Psoas muscle (tissue), 8 donors: Measurements from ENCODE around the gene RTP5. TPM values are rescaled to one million over a fixed set of nuclear protein-coding genes. Genes with fewer than 3 reads are reported as not detected.

Source experiments
- ATAC-seq, 4 donors: fragments of 200-7000 bp; cut with Tn5 transposase; one replicate each; pipeline ENCODE4 v1.9.1; 2020; ENCODE audit warnings: moderate library complexity in 3 of 4, mild to moderate bottlenecking in 2 of 4
- DNase-seq, 2 donors: peaks; one replicate each; pipeline ENCODE4 v3.0.0-alpha.2; 2020
- H3K27ac ChIP-seq: fragments of 200-600 bp; one replicate; pipeline ENCODE4 v1.8.0; 2022
- H3K27me3 ChIP-seq, 3 donors: fragments of 200-600 bp in 1 of 3; one replicate each; pipeline versions ENCODE4 v1.6.1 to v1.8.0; 2013 to 2022; ENCODE audit warnings: low read length in 2 of 3, mild to moderate bottlenecking in 2 of 3, moderate library complexity in 1 of 3; ENCODE audit not compliant: insufficient read depth in 3 of 3
- H3K36me3 ChIP-seq, 2 donors: fragments of 200-600 bp in 1 of 2; one replicate each; pipeline versions ENCODE4 v1.6.1 to v1.8.0; 2013 to 2022; ENCODE audit warnings: low read depth in 1 of 2, mild to moderate bottlenecking in 1 of 2, moderate library complexity in 1 of 2; ENCODE audit not compliant: insufficient read depth in 1 of 2
- H3K4me1 ChIP-seq: fragments of 200-600 bp; one replicate; pipeline ENCODE4 v1.8.0; 2022
- H3K4me3 ChIP-seq: fragments of 200-600 bp; one replicate; pipeline ENCODE4 v1.8.0; 2022; ENCODE audit warnings: mild to moderate bottlenecking
- H3K9me3 ChIP-seq: fragments of 200-600 bp; one replicate; pipeline ENCODE4 v1.8.0; 2022
- WGBS, 3 donors: extraction: QIAGEN DNeasy Blood & Tissue Kit; methylation state at CpG; one replicate each; pipeline versions ENCODE4 v1.1.6 to v1.1.7; 2013; 5-methylcytosine and 5-hydroxymethylcytosine counted together
- intact Hi-C, 2 donors: fragments of 100-400 bp; cut with DNase I; formaldehyde crosslinking; loops; one replicate each; pipeline versions ENCODE4 v1.11.0 to v1.14.2; 2022
- polyA plus RNA-seq, 3 donors: library from polyadenylated mRNA; stranded (reverse); fragments of 200-250 nt; gene quantifications; one replicate each; pipeline ENCODE4 v1.2.3, GENCODE V29; 2013
- total RNA-seq, 4 donors: library from RNA; stranded (reverse); fragmentation: NEBNext Ultra II Directional in 2 of 4; extraction: Animal tissue kit (Norgen Biotek cat#: 25700) in 2 of 4; gene quantifications; one replicate each; pipeline versions ENCODE4 v1.2.1 to v1.2.4, GENCODE V29; 2021 to 2023
- TF ChIP-seq, protein P1 (sequence below): fragments of 200-600 bp; IDR thresholded peaks from one replicate; pipeline ENCODE4 v1.8.0; 2022; ENCODE audit warnings: antibody characterized with exemption
- donor health status: healthy with polysubstance abuse.
- donor health status: DM: no; HTN: no; CAD: no; lungs with moderate emphysema.
- donor health status: Bipolar disorder and iron deficiency.
- donor health status: healthy.
- donor health status: DM: yes; HTN: yes; CAD: no.
- donor health status: DM: no; HTN: no; CAD: no.
- donor health status: DM: no; HTN: no; CAD: no.
- donor health status: DM: yes; HTN: yes; CAD: no.

The RTP5 gene
- total and polyA plus RNA-seq, 7 donors: 0.01 TPM; not detected in 6

DNA sequence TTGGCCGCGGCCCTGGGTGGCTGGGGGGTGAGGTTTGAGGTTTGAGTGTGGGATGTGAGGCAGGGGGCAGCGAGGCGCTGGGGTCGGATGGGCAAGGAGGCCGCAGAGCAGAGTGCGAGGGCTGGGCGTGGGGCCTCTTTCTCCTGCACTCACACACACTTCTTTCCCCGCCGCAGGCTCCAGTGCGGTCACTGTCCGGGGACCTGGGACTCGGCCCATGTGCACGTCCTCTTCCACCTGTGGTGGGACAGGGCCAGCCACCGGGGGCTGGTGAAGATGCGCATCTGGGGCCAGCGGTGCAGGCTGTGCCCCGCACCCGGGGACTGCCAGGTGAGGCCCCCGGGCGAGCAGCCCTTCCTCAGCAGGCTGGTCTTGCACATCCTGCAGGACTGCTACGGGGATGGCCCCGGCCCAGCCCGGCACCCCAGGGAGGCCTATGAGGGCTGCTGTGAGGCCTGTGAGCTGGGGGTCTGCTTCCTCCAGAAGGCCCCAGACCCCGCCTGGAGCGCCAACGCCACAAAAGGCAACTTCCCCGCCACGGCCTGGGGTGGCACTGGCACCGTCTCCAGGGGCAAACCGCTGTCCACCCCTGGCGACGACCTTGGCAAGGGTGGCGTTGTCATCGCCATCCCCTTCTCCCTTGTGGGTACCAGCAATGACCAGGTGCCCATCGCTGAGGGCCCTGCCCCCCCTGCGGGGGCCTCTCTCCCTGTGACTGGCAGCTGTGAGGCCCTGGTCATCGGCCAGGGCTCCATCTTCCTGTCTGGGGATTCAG is 2.2 kb downstream of the RTP5 start:
- no peaks in the 10 kb centered on the region for H3K36me3 ChIP-seq
- no peaks in the 10 kb centered on the region for H3K4me1 ChIP-seq
- peaks cover 0 to 27% (median 8%) of the 10 kb centered on the region in 3 donors for H3K27me3 ChIP-seq
- DNase-seq (peak; percentile 10 to 45), ATAC-seq (no peak)
- H3K4me3 ChIP-seq: no peak overlapping the region
- H3K27ac ChIP-seq: no peak overlapping the region
- H3K9me3 ChIP-seq: no peaks in the 10 kb centered on the region
- intact Hi-C loops: no loop called here
- 81 to 88% (median 88%) methylated on average over 28 to 38 of the region's 38 CpGs for WGBS, 3 donors
- TF ChIP-seq, protein P1, sequence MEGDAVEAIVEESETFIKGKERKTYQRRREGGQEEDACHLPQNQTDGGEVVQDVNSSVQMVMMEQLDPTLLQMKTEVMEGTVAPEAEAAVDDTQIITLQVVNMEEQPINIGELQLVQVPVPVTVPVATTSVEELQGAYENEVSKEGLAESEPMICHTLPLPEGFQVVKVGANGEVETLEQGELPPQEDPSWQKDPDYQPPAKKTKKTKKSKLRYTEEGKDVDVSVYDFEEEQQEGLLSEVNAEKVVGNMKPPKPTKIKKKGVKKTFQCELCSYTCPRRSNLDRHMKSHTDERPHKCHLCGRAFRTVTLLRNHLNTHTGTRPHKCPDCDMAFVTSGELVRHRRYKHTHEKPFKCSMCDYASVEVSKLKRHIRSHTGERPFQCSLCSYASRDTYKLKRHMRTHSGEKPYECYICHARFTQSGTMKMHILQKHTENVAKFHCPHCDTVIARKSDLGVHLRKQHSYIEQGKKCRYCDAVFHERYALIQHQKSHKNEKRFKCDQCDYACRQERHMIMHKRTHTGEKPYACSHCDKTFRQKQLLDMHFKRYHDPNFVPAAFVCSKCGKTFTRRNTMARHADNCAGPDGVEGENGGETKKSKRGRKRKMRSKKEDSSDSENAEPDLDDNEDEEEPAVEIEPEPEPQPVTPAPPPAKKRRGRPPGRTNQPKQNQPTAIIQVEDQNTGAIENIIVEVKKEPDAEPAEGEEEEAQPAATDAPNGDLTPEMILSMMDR: no peak

DNA sequence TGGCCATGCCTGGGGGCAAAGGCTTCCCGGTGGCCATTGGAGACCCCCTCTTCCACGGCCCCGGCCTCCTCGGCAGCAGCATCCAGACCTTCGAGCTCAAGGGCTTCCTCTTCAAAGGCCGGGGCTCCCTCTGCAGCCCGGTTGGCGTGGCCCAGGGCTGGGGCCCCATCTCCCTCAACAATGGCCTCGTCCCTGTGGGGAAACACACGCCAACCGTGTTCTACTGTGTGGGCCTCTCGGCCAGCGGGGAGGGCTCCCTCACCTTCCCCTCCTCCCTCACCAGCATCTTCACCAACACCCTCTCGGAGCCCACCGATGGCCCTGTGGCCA is 2.7 kb downstream of the RTP5 start:
- TF ChIP-seq, protein P1: no peak
- intact Hi-C loops: no loop called here
- no peak for ATAC-seq
- Histone ChIP-seq H3K4me3 (no peak overlapping the region), H3K36me3 (no peaks in the 10 kb centered on the region), H3K27ac (no peak overlapping the region), H3K27me3 (peaks cover 0 to 21% (median 3%) of the 10 kb centered on the region in 3 donors), H3K9me3 (no peaks in the 10 kb centered on the region), H3K4me1 (no peaks in the 10 kb centered on the region)
- DNase-seq: peak in 1 of 2 donors; percentile 2
- 83 to 88% (median 86%) methylated on average over 13 to 15 of the region's 15 CpGs for WGBS, 3 donors

DNA sequence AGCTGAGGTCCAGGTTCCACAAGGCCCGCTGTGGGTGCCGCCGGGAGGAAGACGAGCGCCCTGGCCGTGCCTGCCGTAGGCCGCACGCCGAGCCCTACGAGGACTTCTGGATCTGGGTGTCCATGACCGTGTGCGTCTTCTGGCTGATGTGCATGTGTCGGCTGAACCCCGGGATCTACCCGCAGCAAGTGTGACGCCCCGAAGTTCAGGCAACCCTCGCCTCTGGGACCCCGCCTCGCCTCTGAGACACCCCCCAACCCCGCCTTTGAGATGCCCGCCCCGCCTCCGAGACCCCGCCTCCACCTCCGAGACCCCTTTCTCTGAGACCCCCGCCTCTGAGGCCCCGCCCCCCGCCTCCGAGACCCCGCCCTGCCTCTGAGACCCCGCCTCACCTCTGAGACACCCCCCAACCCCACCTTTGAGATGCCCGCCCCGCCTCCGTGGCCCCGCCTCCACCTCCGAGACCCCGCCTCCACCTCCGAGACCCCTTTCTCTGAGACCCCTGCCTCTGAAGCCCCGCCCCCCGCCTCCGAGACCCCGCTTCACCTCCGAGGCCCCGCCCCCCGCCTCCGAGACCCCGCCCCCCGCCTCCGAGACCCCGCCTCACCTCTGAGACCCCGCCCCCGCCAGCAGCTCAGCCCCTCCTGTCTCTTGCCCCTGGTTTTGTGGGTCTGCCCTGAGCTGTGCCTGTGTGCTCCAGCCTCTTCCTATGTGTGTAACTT is 3.7 kb downstream of the RTP5 start:
- no peaks in the 10 kb centered on the region for H3K4me1 ChIP-seq
- TF ChIP-seq, protein P1: no peak
- H3K27me3 ChIP-seq: peaks cover 0 to 13% (median 2%) of the 10 kb centered on the region in 3 donors
- DNase-seq: peak in 1 of 2 donors; percentile 14
- H3K27ac ChIP-seq: no peak overlapping the region
- 91 to 94% (median 92%) methylated on average over 30 to 54 of the region's 54 CpGs for WGBS, 3 donors
- no peak overlapping the region for H3K4me3 ChIP-seq
- H3K36me3 ChIP-seq: no peaks in the 10 kb centered on the region
- intact Hi-C loops: no loop called here
- H3K9me3 ChIP-seq: no peaks in the 10 kb centered on the region
- no peak for ATAC-seq

DNA sequence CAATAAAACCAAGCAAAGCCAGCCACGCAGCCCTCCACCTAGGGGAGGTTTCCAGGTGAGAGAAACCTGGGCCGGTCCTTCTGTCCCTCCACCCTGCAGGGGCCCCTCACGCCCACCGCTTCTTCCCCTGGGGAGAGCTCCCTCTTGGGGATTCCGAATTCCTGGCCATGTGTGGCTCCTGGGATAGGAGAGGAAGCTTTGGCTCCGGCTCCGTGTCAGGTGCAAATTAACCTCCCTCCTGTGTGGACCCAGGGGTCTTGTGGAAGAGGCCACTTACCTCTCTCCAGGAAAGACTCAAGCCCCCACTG is 4.2 kb downstream of the RTP5 start:
- no peaks in the 10 kb centered on the region for H3K36me3 ChIP-seq
- DNase-seq (no peak), ATAC-seq (no peak)
- no peaks in the 10 kb centered on the region for H3K9me3 ChIP-seq
- H3K4me3 ChIP-seq: no peak overlapping the region
- H3K4me1 ChIP-seq: no peaks in the 10 kb centered on the region
- H3K27ac ChIP-seq: no peak overlapping the region
- TF ChIP-seq, protein P1: no peak
- H3K27me3 ChIP-seq: peaks cover 0 to 13% (median 2%) of the 10 kb centered on the region in 3 donors
- intact Hi-C loops: no loop called here
- 81 to 94% (median 88%) methylated on average over 7 of the region's 7 CpGs for WGBS, 3 donors
